ENCODE results near the gene DELE1.

- TF ChIP-seq POLR2A (IDR thresholded peaks at IDR 0.05): no peak
- TF ChIP-seq, protein P1, sequence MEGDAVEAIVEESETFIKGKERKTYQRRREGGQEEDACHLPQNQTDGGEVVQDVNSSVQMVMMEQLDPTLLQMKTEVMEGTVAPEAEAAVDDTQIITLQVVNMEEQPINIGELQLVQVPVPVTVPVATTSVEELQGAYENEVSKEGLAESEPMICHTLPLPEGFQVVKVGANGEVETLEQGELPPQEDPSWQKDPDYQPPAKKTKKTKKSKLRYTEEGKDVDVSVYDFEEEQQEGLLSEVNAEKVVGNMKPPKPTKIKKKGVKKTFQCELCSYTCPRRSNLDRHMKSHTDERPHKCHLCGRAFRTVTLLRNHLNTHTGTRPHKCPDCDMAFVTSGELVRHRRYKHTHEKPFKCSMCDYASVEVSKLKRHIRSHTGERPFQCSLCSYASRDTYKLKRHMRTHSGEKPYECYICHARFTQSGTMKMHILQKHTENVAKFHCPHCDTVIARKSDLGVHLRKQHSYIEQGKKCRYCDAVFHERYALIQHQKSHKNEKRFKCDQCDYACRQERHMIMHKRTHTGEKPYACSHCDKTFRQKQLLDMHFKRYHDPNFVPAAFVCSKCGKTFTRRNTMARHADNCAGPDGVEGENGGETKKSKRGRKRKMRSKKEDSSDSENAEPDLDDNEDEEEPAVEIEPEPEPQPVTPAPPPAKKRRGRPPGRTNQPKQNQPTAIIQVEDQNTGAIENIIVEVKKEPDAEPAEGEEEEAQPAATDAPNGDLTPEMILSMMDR (IDR thresholded peaks at IDR 0.05): no peak
Observed at GRCh38 chr5:141879941-141880738, 43.5 kb upstream of the DELE1 start.

Data from lower leg skin (tissue), 3 donors.